WI38 (cell line): ENCODE data around the gene GFRA4.

ENCODE experiments used
- H3K4me3 ChIP-seq: 2 replicates; pipeline ENCODE4 v1.5.1; 2011; ENCODE audit warnings: low read depth, mild to moderate bottlenecking, control low read depth, low read length
- TF ChIP-seq, protein P1 (sequence below): IDR thresholded peaks from 2 replicates; pipeline ENCODE4 v1.5.1; 2012; ENCODE audit warnings: low read depth, mild to moderate bottlenecking, control low read depth, low read length

GFRA4 gene

DNA sequence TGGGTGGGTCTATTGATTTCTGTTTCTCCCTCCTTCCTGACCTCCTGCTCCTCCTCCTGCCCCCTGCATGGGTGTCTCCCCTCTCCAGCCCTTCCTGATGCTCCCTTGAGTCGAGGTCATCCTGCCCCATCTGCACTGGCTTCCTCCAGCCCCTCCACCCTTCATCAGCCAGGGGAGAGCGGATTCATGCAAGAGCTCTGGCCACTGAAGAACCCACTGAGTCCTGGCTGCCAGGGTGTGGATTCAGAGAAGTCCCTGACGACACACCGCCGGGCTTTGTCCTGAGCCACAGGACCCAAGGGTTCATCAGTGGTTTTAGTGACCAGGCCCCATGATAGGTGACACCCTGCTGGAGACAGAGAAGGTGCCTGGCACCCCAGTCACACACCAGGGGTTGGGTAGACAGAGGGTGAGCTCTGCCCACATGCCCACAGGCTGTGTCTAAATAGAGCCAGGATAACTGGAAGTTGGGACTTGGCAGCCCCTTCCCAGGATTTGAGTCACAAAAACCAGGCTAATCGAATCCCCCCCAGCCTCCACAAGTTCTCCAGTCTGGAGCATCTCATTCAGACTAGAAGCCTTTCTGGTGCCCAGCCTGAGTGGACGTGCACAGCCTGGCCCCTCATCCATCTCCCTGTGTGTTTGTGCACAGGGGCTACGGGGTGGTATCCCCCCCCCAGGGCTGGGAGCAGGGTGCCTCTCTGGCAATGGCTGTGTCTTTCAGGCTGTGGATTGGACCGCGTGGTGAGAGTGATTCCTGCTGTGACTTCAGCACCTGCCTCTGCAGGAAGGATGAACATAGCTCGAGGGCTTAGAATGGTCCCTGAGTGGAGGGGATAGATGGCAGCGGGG lies 1.2 kb downstream of the GFRA4 start:
- TF ChIP-seq, protein P1, sequence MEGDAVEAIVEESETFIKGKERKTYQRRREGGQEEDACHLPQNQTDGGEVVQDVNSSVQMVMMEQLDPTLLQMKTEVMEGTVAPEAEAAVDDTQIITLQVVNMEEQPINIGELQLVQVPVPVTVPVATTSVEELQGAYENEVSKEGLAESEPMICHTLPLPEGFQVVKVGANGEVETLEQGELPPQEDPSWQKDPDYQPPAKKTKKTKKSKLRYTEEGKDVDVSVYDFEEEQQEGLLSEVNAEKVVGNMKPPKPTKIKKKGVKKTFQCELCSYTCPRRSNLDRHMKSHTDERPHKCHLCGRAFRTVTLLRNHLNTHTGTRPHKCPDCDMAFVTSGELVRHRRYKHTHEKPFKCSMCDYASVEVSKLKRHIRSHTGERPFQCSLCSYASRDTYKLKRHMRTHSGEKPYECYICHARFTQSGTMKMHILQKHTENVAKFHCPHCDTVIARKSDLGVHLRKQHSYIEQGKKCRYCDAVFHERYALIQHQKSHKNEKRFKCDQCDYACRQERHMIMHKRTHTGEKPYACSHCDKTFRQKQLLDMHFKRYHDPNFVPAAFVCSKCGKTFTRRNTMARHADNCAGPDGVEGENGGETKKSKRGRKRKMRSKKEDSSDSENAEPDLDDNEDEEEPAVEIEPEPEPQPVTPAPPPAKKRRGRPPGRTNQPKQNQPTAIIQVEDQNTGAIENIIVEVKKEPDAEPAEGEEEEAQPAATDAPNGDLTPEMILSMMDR: no peak

DNA sequence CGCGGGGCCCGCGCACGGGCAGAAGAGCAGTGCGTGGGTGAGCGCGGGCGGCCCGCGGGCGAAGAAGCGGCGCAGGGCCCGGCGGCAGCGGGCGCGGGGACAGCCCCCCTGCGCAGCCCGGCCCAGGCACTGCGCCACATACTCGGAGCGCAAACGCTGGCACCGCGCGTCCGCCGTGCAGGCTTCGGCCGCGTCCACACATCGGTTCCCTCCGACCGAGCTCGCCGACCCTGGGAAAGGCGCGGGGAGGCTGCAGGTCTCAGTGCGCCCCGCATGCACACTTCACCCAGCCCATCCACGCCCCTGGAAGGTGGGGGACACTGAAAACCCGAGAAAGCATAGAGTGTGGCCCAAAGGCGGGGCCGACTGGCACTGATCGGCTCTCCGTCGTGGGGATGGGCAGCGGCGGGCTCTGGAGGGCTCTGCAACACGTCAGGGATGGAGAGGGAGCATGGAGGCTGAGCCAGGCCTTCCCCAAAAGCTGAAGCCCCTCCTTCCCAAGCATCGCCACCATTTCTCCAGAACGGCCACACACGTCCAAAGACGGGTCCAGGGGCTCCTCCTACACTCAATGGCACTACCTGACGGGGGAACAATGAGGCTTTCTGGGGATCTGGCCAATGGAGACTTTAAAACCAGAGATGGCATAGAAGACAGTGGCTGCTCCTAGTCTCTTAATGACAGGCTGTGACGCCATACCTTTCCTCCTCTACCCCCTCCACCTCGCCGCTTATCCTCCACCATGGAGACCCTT lies 2.0 kb downstream of the GFRA4 start:
- TF ChIP-seq, protein P1: no peak
- H3K4me3 ChIP-seq: no peak overlapping the region

More for the DNA sequence above, 1.2 kb downstream of the GFRA4 start:
- H3K4me3 ChIP-seq: no peak overlapping the region

DNA sequence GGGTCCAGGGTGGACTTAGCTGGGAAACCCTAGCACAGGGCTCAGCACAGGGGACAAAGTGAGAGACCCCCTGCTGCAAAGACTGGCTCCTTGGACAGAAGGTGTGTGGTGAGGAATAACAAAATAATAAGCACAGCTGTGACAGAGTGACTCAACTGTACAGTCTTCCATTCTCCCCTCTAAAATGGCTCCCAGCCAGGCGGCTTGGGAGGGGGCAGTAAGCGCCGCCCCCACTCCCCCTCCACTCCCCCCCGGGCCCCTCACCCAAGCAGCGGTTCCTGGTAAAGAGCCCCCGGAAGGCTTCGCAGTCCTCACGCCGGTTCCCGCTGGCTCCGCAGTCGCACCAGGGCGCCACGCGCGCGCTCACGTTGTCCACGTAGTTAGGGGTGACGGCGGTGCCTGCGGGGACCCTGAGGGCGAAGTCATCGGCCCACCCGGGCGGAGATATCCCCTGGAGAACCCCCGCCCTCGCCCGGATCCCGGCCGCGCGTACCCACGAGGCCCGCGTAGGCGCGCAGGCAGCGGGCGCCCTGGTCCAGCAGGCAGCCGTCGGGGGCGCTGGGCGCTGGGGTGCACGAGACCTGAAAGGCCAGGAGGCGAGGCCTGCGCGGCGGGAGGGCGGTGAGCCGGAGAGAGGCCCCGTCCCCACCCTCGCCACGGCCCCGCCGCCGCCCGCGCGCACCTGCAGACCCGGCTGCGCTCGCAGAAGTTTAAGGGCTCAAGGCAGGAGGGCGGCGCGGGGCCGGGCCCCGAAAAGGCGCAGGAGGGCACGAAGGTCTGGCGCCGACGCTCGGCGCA lies 2.7 kb downstream of the GFRA4 start:
- H3K4me3 ChIP-seq: no peak overlapping the region
- TF ChIP-seq, protein P1: no peak

DNA sequence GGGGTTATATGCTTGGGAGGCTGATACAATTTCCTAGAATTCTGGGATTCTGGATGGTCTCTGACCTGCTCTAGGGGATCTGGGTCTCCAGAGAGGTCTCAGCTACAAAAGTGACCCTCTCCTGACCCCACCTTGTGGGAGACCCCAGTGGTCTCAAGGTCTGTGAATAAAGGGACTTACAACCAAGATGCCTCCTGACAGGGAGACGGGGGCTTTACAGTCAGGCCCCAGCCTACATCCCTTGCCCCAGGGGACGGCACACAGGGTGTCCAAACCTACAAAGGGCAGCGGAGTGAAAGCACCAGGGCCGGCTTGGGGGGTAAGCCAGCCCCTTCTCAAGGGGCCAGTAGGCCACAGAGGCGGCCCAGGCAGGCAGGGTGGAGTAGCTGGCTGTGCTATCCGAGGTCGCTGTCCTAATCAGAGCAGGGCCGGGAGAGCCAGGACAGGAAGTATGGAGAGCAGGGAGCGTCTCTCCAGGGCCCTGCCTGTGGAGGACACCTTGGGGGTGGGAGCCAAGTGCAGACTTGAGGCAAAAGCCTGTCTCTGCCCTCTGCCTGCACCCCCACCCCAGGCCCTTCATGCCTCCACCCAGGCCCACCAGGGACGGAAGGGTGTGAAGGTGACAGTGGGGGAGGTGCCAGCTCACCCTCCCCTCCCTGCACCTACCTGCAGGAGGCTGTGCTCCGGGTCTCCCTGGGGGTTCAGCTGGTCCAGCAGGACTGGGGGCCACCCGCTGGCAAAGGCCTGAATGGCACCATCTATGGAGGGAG lies 3.5 kb downstream of the GFRA4 start:
- H3K4me3 ChIP-seq: no peak overlapping the region
- TF ChIP-seq, protein P1: no peak

DNA sequence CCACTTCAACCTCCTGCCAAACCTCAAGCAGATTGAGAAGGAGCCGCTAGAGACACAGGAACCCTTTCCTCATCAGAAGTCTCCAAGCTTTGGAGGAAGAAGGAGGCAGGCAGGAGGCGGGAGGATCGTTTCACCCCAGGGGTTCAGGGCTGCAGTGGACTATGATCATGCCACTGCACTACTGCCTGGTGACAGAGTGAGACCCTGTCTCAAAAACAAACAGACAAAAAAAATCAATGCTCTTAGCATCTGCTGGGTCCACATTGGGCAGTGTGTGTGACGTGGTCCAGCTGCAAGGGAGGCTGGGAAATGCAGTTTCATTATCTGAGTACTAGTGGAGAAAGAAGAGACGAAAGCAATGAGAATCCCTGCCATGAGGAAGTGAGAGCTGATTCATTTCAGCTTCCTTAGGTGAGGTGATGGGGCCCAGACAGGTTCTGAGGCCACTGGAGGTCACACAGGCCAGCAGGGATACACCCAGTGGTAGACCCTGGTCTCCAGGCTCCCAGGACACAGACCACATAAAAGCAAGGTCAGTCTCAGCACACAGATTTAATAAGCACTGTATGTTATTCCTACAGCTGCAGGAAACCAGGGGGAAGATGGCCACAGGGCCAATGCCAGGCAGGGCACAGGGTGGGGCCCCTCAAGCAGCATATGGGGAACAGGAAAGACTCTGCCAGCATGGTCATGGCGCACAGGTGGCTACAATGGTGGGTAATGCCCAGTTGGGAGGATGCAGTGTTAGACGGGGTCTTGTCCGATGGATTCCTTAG lies 4.3 kb downstream of the GFRA4 start:
- no peak overlapping the region for H3K4me3 ChIP-seq
- TF ChIP-seq, protein P1: no peak
